Tibial artery (tissue), 4 donors: ENCODE data around the gene DCUN1D1.

Experiments used
- DNase-seq, 2 donors: peaks; one replicate each; pipeline ENCODE4 v3.0.0-alpha.2; 2019
- H3K27ac ChIP-seq, 2 donors: fragments of 200-600 bp; sonication (generic) in 1 of 2; 1 replicate in 1 of 2; 2 replicates in 1 of 2; pipeline ENCODE4 v1.5.1; 2018 to 2019; ENCODE audit warnings: mild to moderate bottlenecking in 1 of 2
- H3K27me3 ChIP-seq, 2 donors: fragments of 200-600 bp; sonication (generic) in 1 of 2; one replicate each; pipeline versions ENCODE4 v1.5.1 to v1.6.0; 2016 to 2019
- H3K36me3 ChIP-seq, 3 donors: fragments of 200-600 bp; sonication (generic) in 2 of 3; one replicate each; pipeline ENCODE4 v1.5.1; 2016 to 2019; ENCODE audit warnings: mild to moderate bottlenecking in 2 of 3
- H3K4me1 ChIP-seq, 4 donors: fragments of 200-600 bp; sonication (generic) in 2 of 4; 1 replicate in 3 of 4; 2 replicates in 1 of 4; pipeline ENCODE4 v1.5.1; 2016 to 2019
- H3K4me3 ChIP-seq, 2 donors: fragments of 200-600 bp; sonication (generic) in 1 of 2; 1 replicate in 1 of 2; 2 replicates in 1 of 2; pipeline ENCODE4 v1.5.1; 2018 to 2019; ENCODE audit warnings: mild to moderate bottlenecking in 2 of 2
- H3K9me3 ChIP-seq, 3 donors: fragments of 200-600 bp; sonication (generic) in 1 of 3; one replicate each; pipeline ENCODE4 v1.5.1; 2016 to 2019
- CTCF ChIP-seq, 2 experiments: fragments of 200-600 bp in 1 of 2; fragments of 450-650 bp in 1 of 2; IDR thresholded peaks; one replicate each; pipeline ENCODE4 v1.5.1; 2017 to 2019; ENCODE audit warnings: antibody characterized with exemption in 2 of 2, mild to moderate bottlenecking in 1 of 2, moderate library complexity in 1 of 2
- intact Hi-C: fragments of 100-400 bp; cut with DNase I; formaldehyde crosslinking; loops from one replicate; pipeline ENCODE4 v1.15.0; 2023; ENCODE audit warnings: low total_unique reads

Gene DCUN1D1

GRCh38 chr3:182920515-182921084, 59.7 kb downstream of the DCUN1D1 start:
- Histone ChIP-seq H3K9me3 (no peaks in the 10 kb centered on the region), H3K36me3 (peaks cover 0 to 4% (median 0%) of the 10 kb centered on the region in 3 donors), H3K4me1 (peaks cover 0 to 5% (median 0%) of the 10 kb centered on the region in 4 donors), H3K4me3 (no peak overlapping the region), H3K27me3 (no peaks in the 10 kb centered on the region), H3K27ac (no peak overlapping the region)
- intact Hi-C loops = no loop called here
- TF ChIP-seq CTCF (IDR thresholded peaks at IDR 0.05) = no peak
- DNase-seq = no peak

GRCh38 chr3:182919866-182920357, 60.4 kb downstream of the DCUN1D1 start:
- Histone ChIP-seq H3K4me3 (no peak overlapping the region), H3K9me3 (no peaks in the 10 kb centered on the region), H3K27ac (no peak overlapping the region), H3K4me1 (no peaks in the 10 kb centered on the region), H3K36me3 (peaks cover 0 to 6% (median 0%) of the 10 kb centered on the region in 3 donors), H3K27me3 (no peaks in the 10 kb centered on the region)
- TF ChIP-seq CTCF (IDR thresholded peaks at IDR 0.05) = no peak
- intact Hi-C loops = no loop called here
- DNase-seq = no peak

- H3K36me3 ChIP-seq = peaks cover 0 to 26% (median 0%) of the 10 kb centered on the region in 3 donors
- no peak overlapping the region for H3K27ac ChIP-seq
- H3K9me3 ChIP-seq = no peaks in the 10 kb centered on the region
- H3K4me3 ChIP-seq = no peak overlapping the region
- H3K4me1 ChIP-seq = no peaks in the 10 kb centered on the region
- no peak for TF ChIP-seq CTCF (IDR thresholded peaks at IDR 0.05)
- no peak for DNase-seq
- H3K27me3 ChIP-seq = no peaks in the 10 kb centered on the region
- intact Hi-C loops = no loop called here
Measured at GRCh38 chr3:182917134-182917533, 63.2 kb downstream of the DCUN1D1 start.

- H3K9me3 ChIP-seq = no peaks in the 10 kb centered on the region
- no peak for TF ChIP-seq CTCF (IDR thresholded peaks at IDR 0.05)
- no peak overlapping the region for H3K4me3 ChIP-seq
- DNase-seq = no peak
- intact Hi-C loops = no loop called here
- no peaks in the 10 kb centered on the region for H3K27me3 ChIP-seq
- H3K36me3 ChIP-seq = peaks cover 0 to 33% (median 0%) of the 10 kb centered on the region in 3 donors
- no peak overlapping the region for H3K27ac ChIP-seq
- no peaks in the 10 kb centered on the region for H3K4me1 ChIP-seq
Measured at GRCh38 chr3:182914341-182914740, 66.0 kb downstream of the DCUN1D1 start.

- TF ChIP-seq CTCF (IDR thresholded peaks at IDR 0.05) = no peak
- no peak overlapping the region for H3K27ac ChIP-seq
- H3K36me3 ChIP-seq = peaks cover 0 to 33% (median 0%) of the 10 kb centered on the region in 3 donors
- no peaks in the 10 kb centered on the region for H3K27me3 ChIP-seq
- DNase-seq = no peak
- intact Hi-C loops = no loop called here
- no peaks in the 10 kb centered on the region for H3K9me3 ChIP-seq
- no peaks in the 10 kb centered on the region for H3K4me1 ChIP-seq
- H3K4me3 ChIP-seq = no peak overlapping the region
Measured at GRCh38 chr3:182913889-182914288, 66.4 kb downstream of the DCUN1D1 start.
